Activated CD8-positive, alpha-beta T cell treated with anti-CD3 and anti-CD28 coated beads for 36 hours (primary cell): ENCODE results near the gene SPOCK3. TPM values are rescaled to one million over a fixed set of nuclear protein-coding genes. Genes with fewer than 3 reads are reported as not detected.

Experiments used
- ATAC-seq: fragments of 200-7000 bp; cut with Tn5 transposase; one replicate; pipeline ENCODE4 v1.10.0; 2021; ENCODE audit warnings: mild to moderate bottlenecking, moderate library complexity
- CTCF ChIA-PET: fragments of 350-600 bp; sonication (Branson Sonifier 250); formaldehyde crosslinking; loops from one replicate; lab custom pipeline; 2021; ENCODE audit warnings: antibody characterized with exemption; lab: Charles Lee
- POLR2A ChIA-PET: fragments of 350-600 bp; sonication (Branson Sonifier 250); formaldehyde crosslinking; loops from one replicate; lab custom pipeline; 2021; ENCODE audit warnings: antibody characterized with exemption; lab: Charles Lee
- DNase-seq: peaks from one replicate; pipeline ENCODE4 v3.0.0-alpha.2; 2020
- H3K27ac Mint-ChIP-seq: one replicate; pipeline ENCODE4 v1.8.0; 2021; ENCODE audit warnings: mild to moderate bottlenecking, mixed read lengths
- H3K27me3 Mint-ChIP-seq: one replicate; pipeline ENCODE4 v1.8.0; 2021; ENCODE audit warnings: mixed read lengths
- H3K36me3 Mint-ChIP-seq: one replicate; pipeline ENCODE4 v1.8.0; 2021; ENCODE audit warnings: low read depth, mixed read lengths
- H3K4me1 Mint-ChIP-seq: one replicate; pipeline ENCODE4 v1.8.0; 2021; ENCODE audit warnings: low read depth, mixed read lengths
- H3K4me3 Mint-ChIP-seq: one replicate; pipeline ENCODE4 v1.8.0; 2021; ENCODE audit warnings: mild to moderate bottlenecking, moderate library complexity, mixed read lengths
- H3K9me3 Mint-ChIP-seq: one replicate; pipeline ENCODE4 v1.8.0; 2021; ENCODE audit warnings: mixed read lengths
- CTCF ChIP-seq: fragments of 200-600 bp; IDR thresholded peaks from one replicate; pipeline ENCODE4 v1.8.0; 2022; ENCODE audit warnings: antibody characterized with exemption, mild to moderate bottlenecking
- intact Hi-C: fragments of 100-400 bp; cut with micrococcal nuclease; formaldehyde crosslinking; loops from one replicate; pipeline ENCODE4 v1.10.0; 2022
- total RNA-seq, 2 experiments: library from RNA; stranded (reverse); gene quantifications; one replicate each; pipeline ENCODE4 v1.2.3, GENCODE V29; 2021

The SPOCK3 gene
- total RNA-seq, 2 experiments from 2014 or later: not detected

GRCh38 chr4:166823848-166824247 lies 410.4 kb downstream of the SPOCK3 start:
- Mint-ChIP-seq H3K36me3 (no peaks in the 10 kb centered on the region), H3K27ac (no peak overlapping the region), H3K4me1 (no peaks in the 10 kb centered on the region), H3K9me3 (peaks cover 16% of the 10 kb centered on the region), H3K4me3 (no peak overlapping the region), H3K27me3 (no peaks in the 10 kb centered on the region)
- POLR2A ChIA-PET: no interaction called here
- CTCF ChIA-PET: no interaction called here
- DNase-seq (no peak), ATAC-seq (no peak)
- TF ChIP-seq CTCF: no peak
- intact Hi-C loops: no loop called here

GRCh38 chr4:166823126-166823525 lies 411.2 kb downstream of the SPOCK3 start:
- CTCF ChIA-PET: no interaction called here
- ATAC-seq: no peak
- no peaks in the 10 kb centered on the region for H3K4me1 Mint-ChIP-seq
- no peaks in the 10 kb centered on the region for H3K36me3 Mint-ChIP-seq
- POLR2A ChIA-PET: no interaction called here
- H3K27ac Mint-ChIP-seq: no peak overlapping the region
- peaks cover 16% of the 10 kb centered on the region for H3K9me3 Mint-ChIP-seq
- no peak overlapping the region for H3K4me3 Mint-ChIP-seq
- no peaks in the 10 kb centered on the region for H3K27me3 Mint-ChIP-seq
- intact Hi-C loops: no loop called here
- DNase-seq: no peak
- TF ChIP-seq CTCF: no peak

- Mint-ChIP-seq H3K36me3 (no peaks in the 10 kb centered on the region), H3K9me3 (peaks cover 16% of the 10 kb centered on the region), H3K27me3 (no peaks in the 10 kb centered on the region), H3K4me3 (no peak overlapping the region), H3K27ac (no peak overlapping the region), H3K4me1 (no peaks in the 10 kb centered on the region)
- no peak for TF ChIP-seq CTCF
- ChIA-PET POLR2A (no interaction called here), CTCF (no interaction called here)
- ATAC-seq: no peak
- intact Hi-C loops: no loop called here
- DNase-seq: no peak
Observed at GRCh38 chr4:166822386-166822785, 411.9 kb downstream of the SPOCK3 start.

- POLR2A ChIA-PET: no interaction called here
- no peak for TF ChIP-seq CTCF
- intact Hi-C loops: no loop called here
- no peaks in the 10 kb centered on the region for H3K36me3 Mint-ChIP-seq
- H3K27me3 Mint-ChIP-seq: no peaks in the 10 kb centered on the region
- no peak for ATAC-seq
- DNase-seq: no peak
- no peak overlapping the region for H3K4me3 Mint-ChIP-seq
- H3K4me1 Mint-ChIP-seq: no peaks in the 10 kb centered on the region
- no peak overlapping the region for H3K27ac Mint-ChIP-seq
- CTCF ChIA-PET: no interaction called here
- peaks cover 8% of the 10 kb centered on the region for H3K9me3 Mint-ChIP-seq
Observed at GRCh38 chr4:166816890-166817289, 417.4 kb downstream of the SPOCK3 start.

- H3K9me3 Mint-ChIP-seq: peaks cover 4% of the 10 kb centered on the region
- DNase-seq: no peak
- H3K4me3 Mint-ChIP-seq: no peak overlapping the region
- no peak overlapping the region for H3K27ac Mint-ChIP-seq
- no peaks in the 10 kb centered on the region for H3K27me3 Mint-ChIP-seq
- ChIA-PET POLR2A (no interaction called here), CTCF (no interaction called here)
- intact Hi-C loops: no loop called here
- ATAC-seq: no peak
- H3K4me1 Mint-ChIP-seq: no peaks in the 10 kb centered on the region
- no peaks in the 10 kb centered on the region for H3K36me3 Mint-ChIP-seq
- TF ChIP-seq CTCF: no peak
Observed at GRCh38 chr4:166808380-166808779, 425.9 kb downstream of the SPOCK3 start.
